SK-MEL-5 (cell line): ENCODE results near the gene YWHAE. TPM values are rescaled to one million over a fixed set of nuclear protein-coding genes. Genes with fewer than 3 reads are reported as not detected.
"Not testable (repeated sequence)": the region's sequence is repeated elsewhere in the genome, so short reads cannot be mapped to it uniquely, and the experiment has no call there.

ENCODE experiments used
- DNase-seq: peaks from one replicate; pipeline ENCODE4 v3.0.0-alpha.2; 2016; ENCODE audit warnings: low read depth, low spot score
- in situ Hi-C: cut with HindIII; loops from 2 replicates; pipeline ENCODE4 v1.10.0; 2016; ENCODE audit warnings: low sequenced_read_pairs, high pct_unique_total_duplicates, low pct_unique_long_range_greater_than_20kb
- polyA plus RNA-seq, 2 experiments: library from polyadenylated mRNA; depleted of rRNA; stranded (reverse); fragments of >200 nt; gene quantifications; 2 replicates each; pipeline ENCODE4 v1.2.3, GENCODE V29; 2015
- total RNA-seq: library from RNA; depleted of rRNA; stranded (reverse); fragments of >200 nt; shearing (Covaris generic); gene quantifications from 2 replicates; pipeline ENCODE4 v1.2.3, GENCODE V29; 2014; rRNA removed

YWHAE gene
- 244 and 257 TPM in 2 replicates for total RNA-seq
- polyA plus RNA-seq (2015; cell fraction: cytosol; rRNA removed): 1,128 and 1,216 TPM in 2 replicates
- 182 and 202 TPM in 2 replicates for polyA plus RNA-seq (2015; cell fraction: nucleus; rRNA removed)

DNA sequence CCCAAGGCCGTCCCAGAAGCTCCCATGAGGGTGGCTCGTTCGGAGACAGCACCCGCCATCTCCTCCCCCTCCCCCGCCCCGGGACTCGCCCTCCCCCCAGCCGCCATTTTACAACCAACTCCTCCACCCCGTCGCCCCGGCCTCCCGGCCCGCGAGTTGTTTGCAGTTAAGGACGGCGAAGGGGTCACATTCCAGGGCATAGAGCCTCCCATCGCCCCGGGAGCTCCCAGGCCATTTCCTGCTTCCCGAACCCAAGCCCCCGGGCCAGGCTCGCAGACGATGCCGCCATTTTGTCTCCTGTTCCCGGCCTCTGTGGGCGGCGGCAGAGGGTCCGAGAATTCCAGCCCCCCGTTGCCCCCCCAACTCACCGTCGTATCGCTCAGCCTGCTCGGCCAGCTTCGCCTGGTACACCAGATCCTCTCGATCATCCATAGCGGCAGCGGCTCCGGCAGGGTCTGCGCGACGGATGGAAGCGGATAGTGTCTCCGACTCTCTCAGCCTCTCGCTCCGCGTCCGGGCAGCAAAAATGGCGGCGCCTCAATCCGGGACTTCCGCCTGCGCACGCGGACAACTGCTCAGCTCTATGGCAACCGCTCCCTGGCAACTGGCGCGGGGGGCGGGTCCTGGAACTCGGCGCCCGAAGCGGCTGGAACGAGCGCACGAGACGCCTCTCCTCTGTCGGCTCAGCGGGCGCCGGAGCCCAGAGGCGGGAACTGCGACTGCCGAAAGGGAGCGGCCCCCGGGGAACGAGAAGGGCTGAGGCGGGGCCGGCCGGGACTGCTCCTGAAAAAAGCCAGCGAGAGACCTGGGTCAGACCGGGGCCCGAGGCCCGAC lies at the start of gene YWHAE:
Gene YWHAE (minus strand): TSS at position 544 of the 834 bp plus-strand sequence. CDS start 112 bp downstream, at position 432.
- in situ Hi-C loops: no loop called here

DNA sequence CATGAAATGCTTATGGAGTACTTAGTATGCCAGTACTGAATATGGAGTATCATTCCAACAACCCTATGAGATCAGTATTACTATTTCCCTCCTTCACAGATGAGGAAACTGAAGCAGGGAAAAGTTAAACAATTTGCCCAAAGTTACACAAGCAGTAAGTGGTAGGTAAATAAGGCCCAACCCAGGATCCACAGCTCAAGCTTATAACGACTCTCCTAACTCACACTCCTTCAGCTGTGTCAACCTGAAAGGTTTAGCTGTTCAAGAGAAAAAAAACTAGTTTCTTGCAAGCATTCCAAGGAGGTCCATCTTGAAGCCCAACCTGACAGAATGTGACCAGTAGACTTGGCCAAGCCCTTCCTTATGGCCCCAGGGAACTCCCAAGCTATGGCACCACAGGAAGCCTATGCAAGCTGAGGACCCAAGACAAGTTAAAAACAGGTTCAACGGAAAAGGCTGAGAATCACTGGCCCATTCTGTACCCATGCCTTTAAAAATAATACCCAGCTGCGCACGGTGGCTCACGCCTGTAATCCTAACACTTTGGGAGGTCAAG lies 49.5 kb upstream of the YWHAE start:
- in situ Hi-C loops: no loop called here
- no peak for DNase-seq

More for the DNA sequence above, at the start of gene YWHAE:
- DNase-seq: peak; percentile 96

DNA sequence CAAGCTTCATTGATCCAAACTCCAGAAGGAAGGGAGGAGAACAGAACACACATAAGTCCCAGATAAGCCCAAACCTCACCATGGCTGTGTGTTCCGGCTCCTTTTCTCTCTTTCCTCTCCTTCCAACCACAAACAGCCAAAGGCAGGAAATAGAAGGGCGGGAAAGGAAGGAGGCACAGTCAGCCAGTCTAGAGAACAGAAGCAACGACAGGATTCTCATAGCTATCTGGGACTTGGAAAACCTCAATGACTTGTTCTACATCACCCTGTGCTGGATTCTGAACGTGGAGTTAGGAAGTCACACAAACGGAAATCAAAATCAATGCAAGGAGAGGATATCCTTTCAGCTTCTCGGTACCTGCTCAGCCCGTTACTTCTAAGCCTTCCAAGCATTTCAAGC lies 47.0 kb upstream of the YWHAE start:
- in situ Hi-C loops: no loop called here
- no peak for DNase-seq

DNA sequence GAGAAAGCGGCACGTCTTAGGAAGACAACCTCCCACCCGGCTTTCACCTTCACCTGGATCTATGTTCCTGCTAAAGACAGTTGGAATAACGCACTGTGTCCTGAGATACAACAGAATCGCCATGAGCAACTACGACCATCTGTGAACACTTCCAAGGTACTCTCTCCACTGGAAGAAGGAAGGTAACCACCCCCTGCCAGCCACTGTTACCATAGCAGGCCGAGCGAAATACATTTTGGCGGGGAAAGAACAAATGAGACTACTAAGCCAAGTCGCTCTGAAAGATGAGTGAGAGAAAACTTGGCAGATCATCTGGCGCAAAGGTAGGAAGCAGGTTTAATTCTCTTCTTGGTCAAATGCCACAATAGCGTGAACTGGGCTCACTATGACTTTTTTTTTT lies 46.2 kb upstream of the YWHAE start:
- no peak for DNase-seq
- in situ Hi-C loops: no loop called here

DNA sequence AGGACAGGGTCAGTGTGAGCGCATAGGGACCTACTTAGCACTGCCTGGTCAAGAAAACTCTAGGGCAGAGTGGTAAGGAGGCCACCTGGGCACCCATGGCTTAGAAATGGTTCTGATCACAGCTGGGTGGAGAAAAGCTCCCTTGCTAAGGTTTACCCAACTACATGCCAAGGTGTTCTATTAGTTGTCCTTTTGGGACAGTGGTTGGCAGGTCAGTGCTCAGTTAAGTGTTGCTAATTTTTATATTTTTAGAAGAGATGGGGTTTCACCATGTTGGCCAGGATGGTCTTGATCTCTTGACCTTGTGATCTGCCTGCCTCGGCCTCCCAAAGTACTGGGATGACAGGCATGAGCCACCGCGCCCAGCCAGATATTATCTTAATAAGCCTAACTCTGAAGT lies 45.7 kb upstream of the YWHAE start:
- in situ Hi-C loops: not testable (repeated sequence)

DNA sequence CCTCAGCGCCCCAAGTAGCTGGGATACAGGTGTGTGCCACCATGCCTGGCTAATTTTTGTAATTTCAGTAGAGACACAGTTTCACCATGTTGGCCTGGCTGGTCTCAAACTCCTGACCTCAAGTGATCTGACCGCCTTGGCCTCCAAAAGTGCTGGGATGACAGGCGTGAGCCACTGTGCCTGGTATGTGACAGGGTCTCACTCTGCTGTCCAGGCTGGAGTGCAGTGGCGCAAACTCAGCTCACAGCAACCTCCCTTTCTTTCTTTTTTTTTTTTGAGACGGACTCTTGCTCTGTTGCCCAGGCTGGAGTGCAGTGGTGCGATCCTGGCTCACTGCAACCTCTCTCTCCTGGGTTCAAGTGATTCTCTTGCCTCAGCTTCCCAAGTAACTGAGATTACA lies 42.7 kb upstream of the YWHAE start:
- in situ Hi-C loops, DNase-seq: not testable (repeated sequence)

More for the DNA sequence above, 45.7 kb upstream of the YWHAE start:
- not testable (repeated sequence) for DNase-seq

DNA sequence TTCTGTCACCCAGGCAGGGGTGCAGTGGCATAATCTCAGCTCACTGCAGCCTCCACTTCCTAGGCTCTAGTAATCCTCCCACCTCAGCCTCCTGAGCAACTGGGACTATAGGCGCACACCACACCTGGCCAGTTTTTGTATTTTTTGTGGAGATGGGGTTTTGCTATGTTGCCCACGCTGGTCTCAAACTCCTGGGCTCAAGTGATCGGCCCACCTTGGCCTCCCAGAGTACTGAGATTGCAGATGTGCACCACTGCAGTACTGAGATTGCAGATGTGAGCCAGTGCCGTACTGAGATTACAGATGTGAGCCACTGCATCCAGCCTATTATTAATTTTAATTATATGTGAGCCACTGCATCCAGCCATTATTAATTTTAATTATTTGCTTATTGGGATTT lies 42.2 kb upstream of the YWHAE start:
- no peak for DNase-seq
- in situ Hi-C loops: no loop called here

DNA sequence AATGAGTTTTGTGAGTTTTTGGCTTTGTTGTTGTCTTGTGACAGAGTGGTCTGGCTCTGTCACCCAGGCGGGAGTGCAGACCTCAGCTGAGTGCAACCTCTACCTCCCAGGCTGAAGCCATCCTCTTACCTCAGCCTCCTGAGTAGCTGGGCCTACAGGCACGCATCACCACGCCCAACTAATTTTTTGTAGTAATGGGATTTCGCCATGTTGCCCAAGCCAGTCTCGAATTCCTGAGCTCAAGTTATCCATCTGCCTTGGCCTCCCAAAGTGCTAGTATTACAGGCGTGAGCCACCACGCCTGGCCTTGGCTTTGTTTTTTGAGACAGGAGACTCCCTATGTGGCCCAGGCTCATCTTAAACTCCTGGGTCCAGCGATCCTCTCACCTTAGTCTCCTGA lies 40.9 kb upstream of the YWHAE start:
- in situ Hi-C loops: no loop called here
- DNase-seq: no peak

DNA sequence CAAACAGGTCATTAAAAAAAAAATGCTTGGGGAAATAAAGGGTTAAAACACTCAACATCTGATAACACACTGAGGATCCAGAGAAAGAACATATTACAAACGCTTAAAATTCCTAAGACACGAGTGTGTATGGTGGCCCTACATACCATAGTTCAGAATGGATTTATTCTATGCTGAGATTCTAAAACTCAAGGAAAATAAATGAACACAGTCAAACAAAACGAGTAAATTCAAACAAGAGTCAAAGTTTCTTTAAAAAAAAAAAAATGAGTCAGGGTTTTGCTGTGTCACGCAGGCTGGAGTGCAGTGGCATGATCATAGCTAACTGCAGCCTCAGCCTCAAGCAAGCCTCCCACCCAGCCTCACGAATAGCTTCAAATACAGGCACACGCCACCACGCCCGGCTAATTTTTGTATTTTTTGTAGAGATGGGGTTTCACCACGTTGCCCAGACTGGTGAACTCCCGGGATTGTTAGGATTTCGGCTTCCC lies 38.6 kb upstream of the YWHAE start:
- in situ Hi-C loops: no loop called here
- no peak for DNase-seq

DNA sequence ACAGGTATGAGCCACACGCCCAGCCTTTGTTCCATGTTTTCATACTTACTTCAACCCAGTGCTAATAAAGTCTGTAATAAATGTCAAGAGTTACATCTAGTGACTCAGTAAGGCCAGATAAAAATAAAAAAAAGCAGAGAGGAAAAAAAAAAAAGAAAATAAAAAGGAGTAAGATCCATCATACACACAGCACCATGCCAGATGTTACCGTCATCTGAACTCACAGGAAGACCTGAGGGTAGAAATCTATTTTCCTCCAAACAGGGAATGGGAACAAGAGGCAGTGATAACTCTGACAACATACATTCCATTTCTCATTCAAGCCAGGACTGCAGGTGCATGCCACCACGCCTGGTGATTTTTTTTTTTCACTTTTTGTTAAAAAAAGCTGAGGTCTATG lies 35.3 kb upstream of the YWHAE start:
- in situ Hi-C loops: no loop called here
- DNase-seq: no peak

DNA sequence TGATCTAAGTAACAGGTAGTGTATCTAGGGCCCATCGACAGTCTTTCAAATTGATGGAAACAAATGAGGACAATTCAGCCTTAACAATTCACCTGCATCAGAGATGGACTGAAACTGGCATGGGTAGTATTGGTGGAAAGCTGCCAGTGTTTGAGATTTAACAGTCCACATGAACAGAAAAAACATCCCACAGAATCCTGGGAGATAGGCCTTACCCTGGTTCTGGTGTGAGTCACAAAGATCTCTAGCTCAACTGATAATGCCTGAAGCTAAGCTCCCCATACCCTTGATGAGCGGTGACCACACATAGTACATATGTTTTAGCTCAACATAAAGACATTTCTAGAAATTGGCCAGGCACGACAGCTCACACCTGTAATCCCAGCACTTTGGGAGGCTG lies 34.1 kb upstream of the YWHAE start:
- no peak for DNase-seq
- in situ Hi-C loops: no loop called here

DNA sequence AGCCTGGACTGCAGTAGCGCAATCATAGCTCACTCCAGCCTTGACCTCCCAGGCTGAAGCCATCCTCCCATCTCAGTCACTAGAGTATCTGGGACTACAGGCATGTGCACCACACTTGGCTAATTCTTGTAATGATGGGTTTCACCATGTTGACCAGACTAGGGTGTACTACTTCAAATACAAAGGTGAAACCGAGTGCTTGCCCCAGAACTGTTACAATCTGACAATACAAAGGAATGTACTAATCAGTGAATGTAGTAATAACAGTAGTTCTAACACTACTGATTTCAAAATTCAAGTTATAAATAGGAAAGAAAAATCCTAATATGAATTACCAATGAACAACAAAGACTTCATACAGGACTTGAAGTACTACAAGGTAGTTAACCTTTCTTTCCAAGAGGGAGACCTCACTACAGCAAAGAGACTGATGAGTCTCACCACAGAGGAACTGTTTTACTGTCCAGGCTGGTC lies 31.6 kb upstream of the YWHAE start:
- in situ Hi-C loops: no loop called here
- DNase-seq: no peak

DNA sequence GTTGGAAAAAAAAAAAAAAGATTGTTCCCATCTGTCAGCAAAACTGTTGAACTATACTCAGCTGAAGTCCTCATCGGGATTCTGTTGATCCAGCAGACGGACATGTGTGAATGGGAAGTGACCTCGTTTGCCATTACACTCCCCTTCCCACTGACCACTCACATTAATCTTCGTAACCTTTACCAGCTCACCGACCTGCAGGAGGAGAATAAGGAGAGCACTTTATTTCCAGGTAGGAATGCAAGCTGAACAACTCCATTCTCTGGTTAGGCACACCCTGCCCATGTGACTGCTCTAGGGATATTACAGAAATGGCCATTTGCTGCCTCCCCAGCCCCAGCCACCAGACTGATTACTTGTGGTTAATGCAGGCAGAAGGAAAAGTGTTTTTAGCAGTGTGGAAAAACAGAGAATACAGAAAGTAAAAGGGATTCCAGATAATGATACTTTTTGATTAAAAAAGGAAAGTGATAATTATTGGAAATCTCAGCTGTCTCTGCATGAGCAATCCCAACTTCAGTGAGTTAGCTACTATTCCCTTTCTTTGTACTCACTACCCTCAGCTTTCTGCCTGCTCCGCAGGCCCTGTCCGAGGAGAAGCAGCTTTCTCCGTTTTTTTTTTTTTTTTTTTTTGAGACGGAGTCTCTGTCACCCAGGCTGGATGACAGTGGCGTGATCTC lies 23.6 kb upstream of the YWHAE start:
- DNase-seq: peak; percentile 30
- in situ Hi-C loops: no loop called here

DNA sequence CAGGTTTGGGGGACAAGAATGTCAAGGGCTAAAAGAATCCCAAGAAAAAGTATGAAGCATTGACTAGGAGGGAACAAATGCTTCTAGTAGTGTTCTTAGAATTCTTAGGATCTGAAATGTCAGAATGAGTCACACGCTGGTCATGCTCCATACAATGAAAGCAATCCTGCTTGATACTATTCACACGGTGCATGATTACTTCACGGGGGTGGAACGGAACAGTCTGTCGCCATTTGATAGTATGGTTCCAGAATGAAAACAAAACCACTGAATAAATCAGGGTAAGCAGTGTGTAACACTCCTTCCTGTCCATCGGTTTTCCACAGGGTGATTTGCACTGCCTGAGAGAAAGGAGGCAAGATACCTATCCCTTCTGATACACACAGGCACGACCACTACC lies 22.9 kb upstream of the YWHAE start:
- DNase-seq: peak; percentile 93
- in situ Hi-C loops: no loop called here

DNA sequence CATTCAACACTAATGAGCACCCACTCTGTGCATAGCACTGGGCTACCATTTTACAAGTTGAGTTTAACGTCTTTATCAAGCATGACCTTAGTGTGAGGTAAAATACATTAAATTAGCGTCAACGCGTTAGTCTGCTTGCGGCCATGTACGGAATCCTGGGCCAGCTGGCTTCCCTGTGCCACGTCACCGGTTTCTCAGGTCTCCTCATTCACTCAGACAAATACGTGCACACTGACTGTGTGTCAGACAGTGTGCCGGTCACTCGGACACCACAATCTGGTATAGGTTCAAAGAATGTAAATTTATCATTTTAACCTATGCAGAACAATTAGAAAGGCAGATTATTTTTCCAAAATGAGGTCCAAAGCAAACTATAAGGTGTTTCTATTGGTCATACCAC lies 21.4 kb upstream of the YWHAE start:
- no peak for DNase-seq
- in situ Hi-C loops: no loop called here

DNA sequence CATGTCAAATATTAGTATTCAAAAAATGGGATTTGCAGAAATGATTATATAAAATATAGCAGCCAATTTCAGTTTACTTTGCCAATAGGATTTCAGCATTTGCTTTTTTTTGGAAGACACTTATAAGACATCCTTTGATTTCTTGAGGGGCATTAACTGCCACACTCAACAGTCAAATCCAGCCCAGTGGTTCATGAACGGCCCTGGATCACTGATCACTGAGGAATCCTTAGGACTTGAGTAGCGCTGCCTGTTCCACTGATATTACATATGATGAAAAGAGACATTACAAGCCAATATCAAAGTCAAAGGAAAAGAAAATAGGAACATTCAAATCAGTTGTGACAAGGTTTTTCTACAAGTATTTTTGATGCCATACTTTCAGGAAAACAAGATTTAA lies 21.0 kb upstream of the YWHAE start:
- no peak for DNase-seq
- in situ Hi-C loops: no loop called here

DNA sequence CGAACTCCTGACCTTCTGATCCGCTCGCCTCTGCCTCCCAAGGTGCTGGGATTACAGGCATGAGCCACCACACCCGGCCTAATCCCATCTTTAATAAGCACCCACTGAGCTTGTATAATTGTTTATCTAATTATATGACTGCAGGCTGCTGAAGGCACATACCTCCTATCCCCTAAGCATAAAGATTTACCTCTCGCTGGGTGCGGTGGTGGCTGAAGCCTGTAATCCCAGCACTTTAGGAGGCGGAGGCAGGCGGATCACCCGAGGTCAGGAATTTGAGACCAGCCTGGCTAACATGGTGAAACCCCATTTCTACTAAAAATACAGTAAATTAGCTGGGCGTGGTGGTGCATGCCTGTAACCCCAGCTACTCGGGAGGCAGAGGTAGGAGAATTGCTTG lies 20.1 kb upstream of the YWHAE start:
- in situ Hi-C loops: no loop called here

DNA sequence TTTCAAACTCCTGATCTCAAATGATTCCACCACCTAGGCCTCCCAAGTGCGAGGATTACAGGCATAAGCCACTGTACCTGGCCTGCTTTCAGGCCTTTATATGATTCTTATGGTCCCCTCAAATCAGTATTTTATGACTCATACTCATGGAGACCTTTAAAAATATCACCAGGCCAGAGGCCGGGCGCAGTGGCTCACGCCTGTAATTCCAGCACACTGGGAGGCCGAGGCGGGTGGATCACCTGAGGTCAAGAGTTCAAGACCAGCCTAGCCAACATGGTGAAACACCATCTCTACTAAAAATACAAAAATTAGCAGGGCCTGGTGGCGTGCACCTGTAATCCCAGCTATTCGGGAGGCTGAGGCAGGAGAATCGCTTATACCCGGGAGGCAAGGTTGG lies 18.5 kb upstream of the YWHAE start:
- DNase-seq: not testable (repeated sequence)

More for the DNA sequence above, 20.1 kb upstream of the YWHAE start:
- DNase-seq: no peak

More for the DNA sequence above, 18.5 kb upstream of the YWHAE start:
- in situ Hi-C loops: not testable (repeated sequence)
